GM12872 (cell line): ENCODE results near the gene GAL3ST3.

Experiments used
- TF ChIP-seq, protein P1 (sequence below): IDR thresholded peaks from 3 replicates; pipeline ENCODE4 v1.5.1; 2011; ENCODE audit warnings: low read depth, mild to moderate bottlenecking, low read length, moderate library complexity; ENCODE audit not compliant: insufficient read depth

The GAL3ST3 gene

GRCh38 chr11:66068154-66068821 is 19.3 kb upstream of the GAL3ST3 start:
- TF ChIP-seq, protein P1, sequence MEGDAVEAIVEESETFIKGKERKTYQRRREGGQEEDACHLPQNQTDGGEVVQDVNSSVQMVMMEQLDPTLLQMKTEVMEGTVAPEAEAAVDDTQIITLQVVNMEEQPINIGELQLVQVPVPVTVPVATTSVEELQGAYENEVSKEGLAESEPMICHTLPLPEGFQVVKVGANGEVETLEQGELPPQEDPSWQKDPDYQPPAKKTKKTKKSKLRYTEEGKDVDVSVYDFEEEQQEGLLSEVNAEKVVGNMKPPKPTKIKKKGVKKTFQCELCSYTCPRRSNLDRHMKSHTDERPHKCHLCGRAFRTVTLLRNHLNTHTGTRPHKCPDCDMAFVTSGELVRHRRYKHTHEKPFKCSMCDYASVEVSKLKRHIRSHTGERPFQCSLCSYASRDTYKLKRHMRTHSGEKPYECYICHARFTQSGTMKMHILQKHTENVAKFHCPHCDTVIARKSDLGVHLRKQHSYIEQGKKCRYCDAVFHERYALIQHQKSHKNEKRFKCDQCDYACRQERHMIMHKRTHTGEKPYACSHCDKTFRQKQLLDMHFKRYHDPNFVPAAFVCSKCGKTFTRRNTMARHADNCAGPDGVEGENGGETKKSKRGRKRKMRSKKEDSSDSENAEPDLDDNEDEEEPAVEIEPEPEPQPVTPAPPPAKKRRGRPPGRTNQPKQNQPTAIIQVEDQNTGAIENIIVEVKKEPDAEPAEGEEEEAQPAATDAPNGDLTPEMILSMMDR: peak; percentile 94

DNA sequence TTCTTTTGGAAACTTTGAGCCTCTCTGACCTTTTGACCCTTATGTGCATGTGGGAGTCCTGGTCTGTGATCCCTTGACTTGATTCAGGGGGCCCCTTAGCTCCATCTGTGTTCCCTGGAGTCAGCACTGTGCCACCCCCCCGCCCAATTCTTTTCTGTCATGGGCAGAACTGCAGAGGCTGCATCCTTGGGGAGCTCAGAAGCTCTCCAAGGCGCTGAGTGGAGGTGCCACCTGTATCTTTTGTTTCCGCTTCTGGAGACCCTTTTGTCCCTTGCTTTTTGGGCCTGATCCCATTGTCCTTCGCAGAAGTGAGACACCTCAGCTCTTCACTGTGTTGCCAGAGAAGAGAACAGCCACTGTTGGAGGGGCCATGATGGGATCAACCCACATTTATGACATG is 18.7 kb upstream of the GAL3ST3 start:
- TF ChIP-seq, protein P1: no peak

GRCh38 chr11:66066751-66067150 is 17.8 kb upstream of the GAL3ST3 start:
- TF ChIP-seq, protein P1: no peak

DNA sequence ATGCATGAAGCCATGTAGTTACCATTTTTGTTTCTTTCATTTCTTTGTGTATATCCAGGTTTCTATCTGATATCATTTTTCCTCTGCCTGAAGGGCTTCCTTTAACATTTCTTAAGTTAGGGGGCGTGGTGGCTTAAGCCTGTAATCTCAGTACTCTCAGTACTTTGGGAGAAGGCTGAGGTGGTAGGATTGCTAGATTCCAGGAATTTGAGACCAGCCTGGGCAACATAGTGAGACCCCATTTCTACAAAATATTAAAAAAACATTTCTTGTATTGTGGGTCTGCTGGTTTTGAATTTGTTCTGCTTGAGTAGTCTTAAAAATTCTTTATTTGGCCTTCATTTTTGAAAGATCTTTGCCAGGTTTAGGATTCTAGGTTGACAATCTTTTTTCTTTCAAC is 15.6 kb upstream of the GAL3ST3 start:
- TF ChIP-seq, protein P1: no peak

DNA sequence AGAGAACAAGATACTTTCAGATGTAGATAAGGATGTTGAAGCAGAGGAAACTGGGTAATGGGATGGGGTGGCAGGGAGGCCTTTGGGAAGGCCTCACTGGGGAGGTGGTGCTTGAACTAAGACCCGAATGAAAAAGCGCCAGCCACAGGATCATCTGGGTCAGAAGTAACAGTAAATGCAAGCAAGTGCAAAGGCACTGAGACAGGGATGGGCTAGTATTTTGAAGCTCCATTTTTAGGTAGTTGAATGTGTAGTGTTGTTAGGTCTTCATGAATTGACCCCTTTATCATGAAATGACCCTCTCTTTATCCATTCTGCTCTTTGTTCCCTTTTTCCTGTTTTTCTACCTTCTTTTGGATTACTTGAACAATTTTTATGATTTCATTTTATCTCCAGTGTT is 14.9 kb upstream of the GAL3ST3 start:
- TF ChIP-seq, protein P1: no peak

DNA sequence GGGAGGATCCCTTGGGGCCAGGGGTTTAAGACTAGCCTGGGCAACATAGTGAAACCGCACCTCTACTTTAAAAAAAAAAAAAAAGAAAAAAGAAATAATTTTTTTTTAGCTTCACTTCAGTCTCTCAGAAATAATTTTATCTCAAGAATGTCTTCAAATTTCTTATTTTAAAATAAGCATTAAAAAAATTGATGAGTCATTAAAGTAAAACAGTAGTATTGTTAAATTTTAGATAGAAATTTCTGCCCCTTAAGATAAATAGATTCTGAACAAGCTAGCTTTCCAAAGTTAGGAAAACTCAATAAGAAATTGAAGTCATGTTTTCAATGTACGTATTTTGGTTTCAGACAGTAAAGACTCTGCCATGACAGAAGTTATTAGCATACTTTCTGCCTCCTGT is 13.4 kb upstream of the GAL3ST3 start:
- TF ChIP-seq, protein P1: no peak

DNA sequence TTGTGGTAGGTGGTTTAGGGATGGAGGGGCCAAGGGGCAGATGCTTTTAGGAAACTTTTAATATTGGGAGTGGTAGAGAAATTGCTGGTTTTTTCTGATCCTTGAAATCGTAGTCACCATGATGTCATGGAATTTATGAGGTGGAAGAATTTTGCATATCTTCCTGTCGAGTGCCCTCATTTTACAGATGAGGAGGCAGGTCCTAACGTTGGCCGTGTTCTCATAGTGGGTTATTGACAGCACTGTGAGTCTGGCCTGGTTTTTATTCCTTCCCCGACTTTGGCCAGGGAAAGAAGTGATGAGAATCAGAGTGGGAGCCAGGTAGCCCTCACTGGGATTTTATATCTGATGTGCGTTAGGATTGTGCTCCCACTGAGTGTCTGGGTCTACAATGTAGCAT is 12.3 kb upstream of the GAL3ST3 start:
- TF ChIP-seq, protein P1: no peak
